ENCODE measurements around the gene RCVRN.

The RCVRN gene

GRCh38 chr17:9905078-9905415 lies at the start of gene RCVRN:
TSS of gene RCVRN (minus strand) at chr17:9905271. CDS start at chr17:9905180, 91 bp downstream.
- DNase-seq (ENCODE audit: low read depth in 2 of 2), result no peak

- no peak for DNase-seq (ENCODE audit: low read depth in 2 of 2)
Observed at GRCh38 chr17:9953492-9953891, 48.4 kb upstream of the RCVRN start.

GRCh38 chr17:9951803-9952202 lies 46.7 kb upstream of the RCVRN start:
- DNase-seq (ENCODE audit: low read depth in 2 of 2), result no peak

GRCh38 chr17:9948928-9949327 lies 43.9 kb upstream of the RCVRN start:
- no peak for DNase-seq (ENCODE audit: low read depth in 2 of 2)

- no peak for DNase-seq (ENCODE audit: low read depth in 2 of 2)
Observed at GRCh38 chr17:9944704-9945103, 39.6 kb upstream of the RCVRN start.

- no peak for DNase-seq (ENCODE audit: low read depth in 2 of 2)
Observed at GRCh38 chr17:9943343-9943742, 38.3 kb upstream of the RCVRN start.

GRCh38 chr17:9942885-9943284 lies 37.8 kb upstream of the RCVRN start:
- no peak for DNase-seq (ENCODE audit: low read depth in 2 of 2)

- DNase-seq (ENCODE audit: low read depth in 2 of 2), result no peak
Observed at GRCh38 chr17:9941305-9941704, 36.2 kb upstream of the RCVRN start.

- no peak for DNase-seq (ENCODE audit: low read depth in 2 of 2)
Observed at GRCh38 chr17:9940841-9941240, 35.8 kb upstream of the RCVRN start.

- DNase-seq (ENCODE audit: low read depth in 2 of 2), result no peak
Observed at GRCh38 chr17:9938764-9939163, 33.7 kb upstream of the RCVRN start.

GRCh38 chr17:9937901-9938300 lies 32.8 kb upstream of the RCVRN start:
- no peak for DNase-seq (ENCODE audit: low read depth in 2 of 2)

- no peak for DNase-seq (ENCODE audit: low read depth in 2 of 2)
Observed at GRCh38 chr17:9937241-9937761, 32.2 kb upstream of the RCVRN start.

GRCh38 chr17:9936095-9936494 lies 31.0 kb upstream of the RCVRN start:
- DNase-seq (ENCODE audit: low read depth in 2 of 2), result no peak

- DNase-seq (ENCODE audit: low read depth in 2 of 2), result no peak
Observed at GRCh38 chr17:9935408-9935807, 30.3 kb upstream of the RCVRN start.

- DNase-seq (ENCODE audit: low read depth in 2 of 2), result no peak
Observed at GRCh38 chr17:9934331-9934730, 29.3 kb upstream of the RCVRN start.

GRCh38 chr17:9932491-9932890 lies 27.4 kb upstream of the RCVRN start:
- DNase-seq (ENCODE audit: low read depth in 2 of 2), result no peak

- no peak for DNase-seq (ENCODE audit: low read depth in 2 of 2)
Observed at GRCh38 chr17:9931144-9931741, 26.2 kb upstream of the RCVRN start.

- DNase-seq (ENCODE audit: low read depth in 2 of 2), result no peak
Observed at GRCh38 chr17:9929871-9930270, 24.8 kb upstream of the RCVRN start.

GRCh38 chr17:9928601-9929333 lies 23.7 kb upstream of the RCVRN start:
- no peak for DNase-seq (ENCODE audit: low read depth in 2 of 2)

GRCh38 chr17:9926150-9926804 lies 21.2 kb upstream of the RCVRN start:
- no peak for DNase-seq (ENCODE audit: low read depth in 2 of 2)

GRCh38 chr17:9925457-9925856 lies 20.4 kb upstream of the RCVRN start:
- DNase-seq (ENCODE audit: low read depth in 2 of 2), result no peak

- no peak for DNase-seq (ENCODE audit: low read depth in 2 of 2)
Observed at GRCh38 chr17:9924735-9925191, 19.7 kb upstream of the RCVRN start.
